ENCODE data around the gene GPR173.

GPR173 gene

GRCh38 chrX:53081925-53082772 lies 33.6 kb downstream of the GPR173 start, which contains the start of gene TSPYL2 (continued):
- TF ChIP-seq YY1 (tag by site-specific recombination; IDR thresholded peaks at IDR 0.05), result no peak
- no peak for TF ChIP-seq ZNF670 (tag by site-specific recombination; IDR thresholded peaks at IDR 0.05; ENCODE audit: low read depth)
- TF ChIP-seq ZNF146 (tag by site-specific recombination; IDR thresholded peaks at IDR 0.05), result no peak
- TF ChIP-seq ZNF354C (tag by site-specific recombination; IDR thresholded peaks at IDR 0.05; ENCODE audit: borderline replicate concordance, low read depth), result no peak
- no peak for TF ChIP-seq ZNF133 (tag by site-specific recombination; IDR thresholded peaks at IDR 0.05)
- no peak; the same call in 1 of the 2 replicates for TF ChIP-seq ZNF677 (tag by site-specific recombination; IDR thresholded peaks at IDR 0.05)
- no peak for TF ChIP-seq ZNF221 (tag by site-specific recombination; IDR thresholded peaks at IDR 0.05; ENCODE audit: borderline replicate concordance)
- TF ChIP-seq, protein P1, sequence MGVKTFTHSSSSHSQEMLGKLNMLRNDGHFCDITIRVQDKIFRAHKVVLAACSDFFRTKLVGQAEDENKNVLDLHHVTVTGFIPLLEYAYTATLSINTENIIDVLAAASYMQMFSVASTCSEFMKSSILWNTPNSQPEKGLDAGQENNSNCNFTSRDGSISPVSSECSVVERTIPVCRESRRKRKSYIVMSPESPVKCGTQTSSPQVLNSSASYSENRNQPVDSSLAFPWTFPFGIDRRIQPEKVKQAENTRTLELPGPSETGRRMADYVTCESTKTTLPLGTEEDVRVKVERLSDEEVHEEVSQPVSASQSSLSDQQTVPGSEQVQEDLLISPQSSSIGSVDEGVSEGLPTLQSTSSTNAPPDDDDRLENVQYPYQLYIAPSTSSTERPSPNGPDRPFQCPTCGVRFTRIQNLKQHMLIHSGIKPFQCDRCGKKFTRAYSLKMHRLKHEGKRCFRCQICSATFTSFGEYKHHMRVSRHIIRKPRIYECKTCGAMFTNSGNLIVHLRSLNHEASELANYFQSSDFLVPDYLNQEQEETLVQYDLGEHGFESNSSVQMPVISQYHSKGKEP (tag by site-specific recombination; IDR thresholded peaks at IDR 0.05), result no peak
- no peak for TF ChIP-seq ZIC2 (tag by site-specific recombination; IDR thresholded peaks at IDR 0.05)
- no peak for TF ChIP-seq ZNF777 (tag by site-specific recombination; IDR thresholded peaks at IDR 0.05; ENCODE audit: borderline replicate concordance)
- TF ChIP-seq, protein P2, sequence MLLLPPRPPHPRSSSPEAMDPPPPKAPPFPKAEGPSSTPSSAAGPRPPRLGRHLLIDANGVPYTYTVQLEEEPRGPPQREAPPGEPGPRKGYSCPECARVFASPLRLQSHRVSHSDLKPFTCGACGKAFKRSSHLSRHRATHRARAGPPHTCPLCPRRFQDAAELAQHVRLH (tag by site-specific recombination; IDR thresholded peaks at IDR 0.05), result no peak
- TF ChIP-seq, protein P3, sequence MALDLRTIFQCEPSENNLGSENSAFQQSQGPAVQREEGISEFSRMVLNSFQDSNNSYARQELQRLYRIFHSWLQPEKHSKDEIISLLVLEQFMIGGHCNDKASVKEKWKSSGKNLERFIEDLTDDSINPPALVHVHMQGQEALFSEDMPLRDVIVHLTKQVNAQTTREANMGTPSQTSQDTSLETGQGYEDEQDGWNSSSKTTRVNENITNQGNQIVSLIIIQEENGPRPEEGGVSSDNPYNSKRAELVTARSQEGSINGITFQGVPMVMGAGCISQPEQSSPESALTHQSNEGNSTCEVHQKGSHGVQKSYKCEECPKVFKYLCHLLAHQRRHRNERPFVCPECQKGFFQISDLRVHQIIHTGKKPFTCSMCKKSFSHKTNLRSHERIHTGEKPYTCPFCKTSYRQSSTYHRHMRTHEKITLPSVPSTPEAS (tag by site-specific recombination; IDR thresholded peaks at IDR 0.05), result no peak
- TF ChIP-seq ZSCAN5A (tag by site-specific recombination; IDR thresholded peaks at IDR 0.05), result peak; percentile 72; the same call in 1 of the 2 replicates
- no peak for TF ChIP-seq RBAK (tag by site-specific recombination; IDR thresholded peaks at IDR 0.05)
- TF ChIP-seq ZNF514 (tag by site-specific recombination; IDR thresholded peaks at IDR 0.05), result no peak
- TF ChIP-seq, protein P4, sequence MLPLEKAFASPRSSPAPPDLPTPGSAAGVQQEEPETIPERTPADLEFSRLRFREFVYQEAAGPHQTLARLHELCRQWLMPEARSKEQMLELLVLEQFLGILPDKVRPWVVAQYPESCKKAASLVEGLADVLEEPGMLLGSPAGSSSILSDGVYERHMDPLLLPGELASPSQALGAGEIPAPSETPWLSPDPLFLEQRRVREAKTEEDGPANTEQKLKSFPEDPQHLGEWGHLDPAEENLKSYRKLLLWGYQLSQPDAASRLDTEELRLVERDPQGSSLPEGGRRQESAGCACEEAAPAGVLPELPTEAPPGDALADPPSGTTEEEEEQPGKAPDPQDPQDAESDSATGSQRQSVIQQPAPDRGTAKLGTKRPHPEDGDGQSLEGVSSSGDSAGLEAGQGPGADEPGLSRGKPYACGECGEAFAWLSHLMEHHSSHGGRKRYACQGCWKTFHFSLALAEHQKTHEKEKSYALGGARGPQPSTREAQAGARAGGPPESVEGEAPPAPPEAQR (tag by site-specific recombination; IDR thresholded peaks at IDR 0.05), result no peak
- no peak for TF ChIP-seq ZBTB21 (tag by site-specific recombination; IDR thresholded peaks at IDR 0.05)
- TF ChIP-seq ZNF174 (tag by site-specific recombination; IDR thresholded peaks at IDR 0.05), result no peak
- no peak for TF ChIP-seq ZFP41 (tag by site-specific recombination; IDR thresholded peaks at IDR 0.05; ENCODE audit: borderline replicate concordance)
- TF ChIP-seq ZNF530 (tag by site-specific recombination; IDR thresholded peaks at IDR 0.05; ENCODE audit: low read depth), result no peak
- TF ChIP-seq ZSCAN16 (tag by site-specific recombination; IDR thresholded peaks at IDR 0.05), result 0 out of 2 replicates have a peak, but pooled peaks have one; percentile 24
- TF ChIP-seq, protein P5, sequence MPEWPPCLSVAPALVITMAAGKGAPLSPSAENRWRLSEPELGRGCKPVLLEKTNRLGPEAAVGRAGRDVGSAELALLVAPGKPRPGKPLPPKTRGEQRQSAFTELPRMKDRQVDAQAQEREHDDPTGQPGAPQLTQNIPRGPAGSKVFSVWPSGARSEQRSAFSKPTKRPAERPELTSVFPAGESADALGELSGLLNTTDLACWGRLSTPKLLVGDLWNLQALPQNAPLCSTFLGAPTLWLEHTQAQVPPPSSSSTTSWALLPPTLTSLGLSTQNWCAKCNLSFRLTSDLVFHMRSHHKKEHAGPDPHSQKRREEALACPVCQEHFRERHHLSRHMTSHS (tag by site-specific recombination; IDR thresholded peaks at IDR 0.05), result no peak
- TF ChIP-seq ZNF292 (tag by site-specific recombination; IDR thresholded peaks at IDR 0.05; ENCODE audit: borderline replicate concordance, low read depth), result no peak
- TF ChIP-seq ZNF140 (tag by site-specific recombination; IDR thresholded peaks at IDR 0.05), result no peak
- TF ChIP-seq ZNF324 (tag by site-specific recombination; IDR thresholded peaks at IDR 0.05), result 0 out of 2 replicates have a peak, but pooled peaks have one; percentile 40
- TF ChIP-seq SP2 (tag by site-specific recombination; IDR thresholded peaks at IDR 0.05), result peak; percentile 94
- TF ChIP-seq, protein P6, sequence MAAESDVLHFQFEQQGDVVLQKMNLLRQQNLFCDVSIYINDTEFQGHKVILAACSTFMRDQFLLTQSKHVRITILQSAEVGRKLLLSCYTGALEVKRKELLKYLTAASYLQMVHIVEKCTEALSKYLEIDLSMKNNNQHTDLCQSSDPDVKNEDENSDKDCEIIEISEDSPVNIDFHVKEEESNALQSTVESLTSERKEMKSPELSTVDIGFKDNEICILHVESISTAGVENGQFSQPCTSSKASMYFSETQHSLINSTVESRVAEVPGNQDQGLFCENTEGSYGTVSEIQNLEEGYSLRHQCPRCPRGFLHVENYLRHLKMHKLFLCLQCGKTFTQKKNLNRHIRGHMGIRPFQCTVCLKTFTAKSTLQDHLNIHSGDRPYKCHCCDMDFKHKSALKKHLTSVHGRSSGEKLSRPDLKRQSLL (tag by site-specific recombination; IDR thresholded peaks at IDR 0.05), result 0 out of 2 replicates have a peak, but pooled peaks have one; percentile 43
- no peak for TF ChIP-seq ZNF169 (tag by site-specific recombination; IDR thresholded peaks at IDR 0.05)
- TF ChIP-seq ZNF112 (tag by site-specific recombination; IDR thresholded peaks at IDR 0.05), result no peak
- 0 out of 2 replicates have a peak, but pooled peaks have one; percentile 55 for TF ChIP-seq ZNF561 (tag by site-specific recombination; IDR thresholded peaks at IDR 0.05; ENCODE audit: borderline replicate concordance)
- 0 out of 2 replicates have a peak, but pooled peaks have one; percentile 40 for TF ChIP-seq ZNF837 (tag by site-specific recombination; IDR thresholded peaks at IDR 0.05)
- 0 out of 2 replicates have a peak, but pooled peaks have one; percentile 17 for TF ChIP-seq KLF8 (tag by site-specific recombination; IDR thresholded peaks at IDR 0.05)
